ENCODE data around the gene ZNF418.

The ZNF418 gene

GRCh38 chr19:57954996-57955395 is 19.8 kb upstream of the ZNF418 start:
- no peak for TF ChIP-seq CTCF (IDR thresholded peaks at IDR 0.05)
- Histone ChIP-seq H3K4me3 (no peak overlapping the region), H3K9me3 (peaks cover 0 to 61% (median 39%) of the 10 kb centered on the region in 3 donors), H3K27ac (no peak overlapping the region), H3K27me3 (no peaks in the 10 kb centered on the region), H3K4me1 (no peaks in the 10 kb centered on the region), H3K36me3 (peaks cover 6 to 19% (median 14%) of the 10 kb centered on the region in 3 donors)
- no peak for DNase-seq
- intact Hi-C loops (cut with DNase I; ENCODE audit: low total_unique reads) = no loop called here

- Histone ChIP-seq H3K9me3 (peaks cover 0 to 35% (median 27%) of the 10 kb centered on the region in 3 donors), H3K27ac (no peak overlapping the region), H3K4me1 (peaks cover 0 to 13% (median 4%) of the 10 kb centered on the region in 4 donors), H3K27me3 (no peaks in the 10 kb centered on the region), H3K4me3 (no peak overlapping the region), H3K36me3 (peaks cover 12% of the 10 kb centered on the region in 3 donors)
- no peak for DNase-seq
- intact Hi-C loops (cut with DNase I; ENCODE audit: low total_unique reads) = no loop called here
- TF ChIP-seq CTCF (IDR thresholded peaks at IDR 0.05) = no peak
Observed at GRCh38 chr19:57949702-57950101, 14.5 kb upstream of the ZNF418 start.

- peaks cover 16% of the 10 kb centered on the region in 3 donors for H3K36me3 ChIP-seq
- H3K27ac ChIP-seq = no peak overlapping the region
- intact Hi-C loops (cut with DNase I; ENCODE audit: low total_unique reads) = no loop called here
- no peak for TF ChIP-seq CTCF (IDR thresholded peaks at IDR 0.05)
- peaks cover 0 to 13% (median 4%) of the 10 kb centered on the region in 4 donors for H3K4me1 ChIP-seq
- no peaks in the 10 kb centered on the region for H3K27me3 ChIP-seq
- DNase-seq = no peak
- peaks cover 0 to 37% (median 31%) of the 10 kb centered on the region in 3 donors for H3K9me3 ChIP-seq
- H3K4me3 ChIP-seq = no peak overlapping the region
Observed at GRCh38 chr19:57949296-57949695, 14.1 kb upstream of the ZNF418 start.

GRCh38 chr19:57947419-57948134 is 12.4 kb upstream of the ZNF418 start, which contains the start of gene ZNF256:
Gene ZNF256, minus strand, starts transcription at chr19:57947706. Its CDS starts 232 bp downstream, at chr19:57947474.
- Histone ChIP-seq H3K4me1 (peaks cover 0 to 13% (median 4%) of the 10 kb centered on the region in 4 donors), H3K27me3 (no peaks in the 10 kb centered on the region), H3K27ac (peak within 1 kb of the TSS; percentile 80 to 86), H3K36me3 (peaks cover 29 to 34% (median 33%) of the 10 kb centered on the region in 3 donors), H3K4me3 (peak within 1 kb of the TSS; percentile 70 to 95), H3K9me3 (peaks cover 0 to 41% (median 38%) of the 10 kb centered on the region in 3 donors)
- peak; percentile 57 for TF ChIP-seq CTCF (IDR thresholded peaks at IDR 0.05)
- DNase-seq = peak; percentile 92 to 96
- intact Hi-C loops (cut with DNase I; ENCODE audit: low total_unique reads) = no loop called here

- Histone ChIP-seq H3K36me3 (peaks cover 34 to 39% (median 38%) of the 10 kb centered on the region in 3 donors), H3K27me3 (no peaks in the 10 kb centered on the region), H3K4me1 (peaks cover 0 to 13% (median 4%) of the 10 kb centered on the region in 4 donors), H3K9me3 (peaks cover 0 to 46% (median 43%) of the 10 kb centered on the region in 3 donors), H3K4me3 (peak overlapping the region; percentile 70 to 95), H3K27ac (peak overlapping the region; percentile 80 to 86)
- TF ChIP-seq CTCF (IDR thresholded peaks at IDR 0.05) = no peak
- intact Hi-C loops (cut with DNase I; ENCODE audit: low total_unique reads) = no loop called here
- no peak for DNase-seq
Observed at GRCh38 chr19:57947088-57947418, 11.9 kb upstream of the ZNF418 start.
